Middle frontal gyrus (tissue), 1 donor: ENCODE data around the gene SLC34A1.

Source experiments
- DNase-seq: peaks from one replicate; pipeline ENCODE4 v3.0.0-alpha.2; 2015; ENCODE audit warnings: low spot score; ENCODE audit errors: extremely low spot score

Gene SLC34A1

GRCh38 chr5:177430972-177431316 is 46.7 kb downstream of the SLC34A1 start:
- DNase-seq = no peak

GRCh38 chr5:177431317-177432142 is 47.3 kb downstream of the SLC34A1 start:
- no peak for DNase-seq

- no peak for DNase-seq
These were observed 48.1 kb downstream of the SLC34A1 start for GRCh38 chr5:177432143-177432838.

- DNase-seq = no peak
These were observed 48.8 kb downstream of the SLC34A1 start for GRCh38 chr5:177432839-177433657.

GRCh38 chr5:177433658-177434217 is 49.5 kb downstream of the SLC34A1 start:
- DNase-seq = no peak

GRCh38 chr5:177434437-177434836 is 50.2 kb downstream of the SLC34A1 start:
- DNase-seq = no peak

- no peak for DNase-seq
These were observed 50.9 kb downstream of the SLC34A1 start for GRCh38 chr5:177434942-177435738.

GRCh38 chr5:177435847-177436536 is 51.8 kb downstream of the SLC34A1 start:
- DNase-seq = no peak

GRCh38 chr5:177437623-177438022 is 53.4 kb downstream of the SLC34A1 start:
- no peak for DNase-seq

- DNase-seq = no peak
These were observed 54.2 kb downstream of the SLC34A1 start for GRCh38 chr5:177438468-177438867.

GRCh38 chr5:177439518-177440053 is 55.4 kb downstream of the SLC34A1 start:
- no peak for DNase-seq

GRCh38 chr5:177440211-177440989 is 56.2 kb downstream of the SLC34A1 start:
- no peak for DNase-seq

GRCh38 chr5:177440990-177441780 is 57.0 kb downstream of the SLC34A1 start:
- no peak for DNase-seq

- DNase-seq = no peak
These were observed 58.0 kb downstream of the SLC34A1 start for GRCh38 chr5:177442066-177442826.

GRCh38 chr5:177443144-177443983 is 59.1 kb downstream of the SLC34A1 start:
- DNase-seq = no peak
